ENCODE results near the gene EXOC6B. TPM values are rescaled to one million over a fixed set of nuclear protein-coding genes. Genes with fewer than 3 reads are reported as not detected.
A peak's percentile ranks its signal among the peaks of the same experiment; 100 is the strongest.

EXOC6B gene
- total and polyA plus RNA-seq, 9 of the 15 experiments (the other 6 are each of a cell fraction or from before 2014, with no cell fraction given): 0.28 to 4.2 (median 2.0) TPM

DNA sequence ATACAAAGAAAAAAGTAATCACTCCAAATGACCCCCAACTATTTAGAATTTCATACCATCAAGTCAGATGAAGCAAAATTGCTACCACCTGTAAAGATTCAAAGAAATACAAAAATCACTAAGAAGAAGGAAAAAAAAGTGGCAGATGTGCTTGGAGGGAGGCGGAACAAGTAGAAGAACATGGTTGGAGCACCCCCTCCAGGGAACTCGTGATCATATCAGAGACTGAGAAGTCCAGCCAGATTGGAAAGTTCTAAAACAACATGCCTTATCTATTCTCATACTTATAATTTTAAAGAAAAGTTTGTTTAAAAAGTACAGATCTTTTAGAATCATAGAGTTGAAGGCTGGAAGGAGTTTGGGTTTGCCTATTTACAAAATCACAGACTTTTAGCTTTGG lies 564.8 kb downstream of the EXOC6B start:
- ATAC-seq (no peak), FAIRE-seq (no peak), DNase-seq (ENCODE audit: extremely low read depth in 1 of 4, low spot score in 3 of 4) (no peak)
- Histone ChIP-seq H3K79me2 (ENCODE audit: control insufficient read depth, insufficient read depth, low read length) (no peaks in the 10 kb centered on the region), H3K9ac (ENCODE audit: insufficient read depth in 1 of 2, low read depth in 2 of 2, low read length in 2 of 2) (no peak overlapping the region), H4K20me1 (replicated peaks; ENCODE audit: control insufficient read depth, insufficient read depth, low read length) (no peaks in the 10 kb centered on the region; the same call in 1 of the 2 replicates), H3K4me1 (replicated peaks in 1 of 2; ENCODE audit: control insufficient read depth in 2 of 2, insufficient read depth in 2 of 2, low read length in 2 of 2) (no peaks in the 10 kb centered on the region), H3K9me1 (ENCODE audit: control insufficient read depth, insufficient read depth, low read length) (no peaks in the 10 kb centered on the region), H3K27ac (ENCODE audit: extremely low read depth, low read depth, low read length) (no peak overlapping the region), H3K4me3 (no peak overlapping the region), H3K27me3 (ENCODE audit: control insufficient read depth in 2 of 2, insufficient read depth in 2 of 2, low read length in 2 of 2) (no peaks in the 10 kb centered on the region), H2AFZ (ENCODE audit: low read depth, low read length) (no peak overlapping the region), H3K9me3 (replicated peaks; ENCODE audit: control insufficient read depth, insufficient read depth, low read depth, low read length) (no peaks in the 10 kb centered on the region), H3K4me2 (ENCODE audit: insufficient read depth, low read length) (no peak overlapping the region), H3K36me3 (ENCODE audit: control insufficient read depth, insufficient read depth, low read length) (no peaks in the 10 kb centered on the region)
- no TSS peak for BruUV-seq (replicated peaks)
- in situ Hi-C loops (cut with MboI) (no loop called here), intact Hi-C loops (cut with micrococcal nuclease) (no loop called here)
- 0% methylated on average over 2 of the region's 2 CpGs for WGBS (ENCODE audit: insufficient coverage, low coverage, missing lambda C conversion rate)
- POLR2A ChIA-PET: no interaction called here
- CTCF ChIA-PET (ENCODE audit: low intra/inter-chr PET ratio): interaction anchor here (0.8 kb wide), 1 partner anchor 337 kb away, joined by 3 read pairs; no protein-coding TSS in a partner anchor
- TF ChIP-seq SAFB (IDR thresholded peaks at IDR 0.05; ENCODE audit: borderline replicate concordance, low read depth, low read length) (no peak), GATA2 (CRISPR knock-in tag; IDR thresholded peaks at IDR 0.05) (no peak), HNRNPLL (IDR thresholded peaks at IDR 0.05; ENCODE audit: low read depth, low read length, poor library complexity, severe bottlenecking) (no peak), GATAD2B (IDR thresholded peaks at IDR 0.05; ENCODE audit: borderline replicate concordance) (no peak), RAD21 (CRISPR knock-in tag; conservative IDR thresholded peaks at IDR 0.05 in 1 of 2, IDR thresholded peaks at IDR 0.05 in 1 of 2) (peak in 1 of 2 experiments; percentile 27; a peak in 1 of 4 replicates), STAT5B (CRISPR knock-in tag; IDR thresholded peaks at IDR 0.05) (no peak)
- TF ChIP-seq, protein P1, sequence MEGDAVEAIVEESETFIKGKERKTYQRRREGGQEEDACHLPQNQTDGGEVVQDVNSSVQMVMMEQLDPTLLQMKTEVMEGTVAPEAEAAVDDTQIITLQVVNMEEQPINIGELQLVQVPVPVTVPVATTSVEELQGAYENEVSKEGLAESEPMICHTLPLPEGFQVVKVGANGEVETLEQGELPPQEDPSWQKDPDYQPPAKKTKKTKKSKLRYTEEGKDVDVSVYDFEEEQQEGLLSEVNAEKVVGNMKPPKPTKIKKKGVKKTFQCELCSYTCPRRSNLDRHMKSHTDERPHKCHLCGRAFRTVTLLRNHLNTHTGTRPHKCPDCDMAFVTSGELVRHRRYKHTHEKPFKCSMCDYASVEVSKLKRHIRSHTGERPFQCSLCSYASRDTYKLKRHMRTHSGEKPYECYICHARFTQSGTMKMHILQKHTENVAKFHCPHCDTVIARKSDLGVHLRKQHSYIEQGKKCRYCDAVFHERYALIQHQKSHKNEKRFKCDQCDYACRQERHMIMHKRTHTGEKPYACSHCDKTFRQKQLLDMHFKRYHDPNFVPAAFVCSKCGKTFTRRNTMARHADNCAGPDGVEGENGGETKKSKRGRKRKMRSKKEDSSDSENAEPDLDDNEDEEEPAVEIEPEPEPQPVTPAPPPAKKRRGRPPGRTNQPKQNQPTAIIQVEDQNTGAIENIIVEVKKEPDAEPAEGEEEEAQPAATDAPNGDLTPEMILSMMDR (IDR thresholded peaks at IDR 0.05 in 2 of 3, conservative IDR thresholded peaks at IDR 0.05 in 1 of 3; ENCODE audit: insufficient read depth in 2 of 3, low read depth in 1 of 3, low read length in 3 of 3): 0 out of 6 replicates have a peak, but pooled peaks of 1 of the 3 experiments have one; percentile 7

Data from K562 (cell line).